K562 (cell line): ENCODE data around the gene ARHGAP15. TPM values are rescaled to one million over a fixed set of nuclear protein-coding genes. Genes with fewer than 3 reads are reported as not detected.

Experiments used
- ESRRB ChIP-seq: fragments of 250-450 bp; sonication (Bioruptor Pico); IDR thresholded peaks from 2 replicates; pipeline ENCODE4 v1.5.0; 2020; ENCODE audit warnings: mild to moderate bottlenecking, moderate library complexity, borderline replicate concordance
- POLR2H ChIP-seq: IDR thresholded peaks from 2 replicates; pipeline ENCODE4 v1.6.1; 2016; ENCODE audit warnings: missing genetic modification characterization, low read depth, mild to moderate bottlenecking, control low read depth, missing compliant biosample characterization, moderate library complexity
- RBFOX2 ChIP-seq: fragments of 200-400 bp; formaldehyde crosslinking; IDR thresholded peaks from 2 replicates; pipeline ENCODE4 v1.6.1; 2017; ENCODE audit warnings: low read depth, mild to moderate bottlenecking, low read length, moderate library complexity
- TAF1 ChIP-seq: IDR thresholded peaks from 2 replicates; pipeline ENCODE4 v1.6.1; 2011; ENCODE audit warnings: mild to moderate bottlenecking, low read length, moderate library complexity; ENCODE audit not compliant: insufficient read depth, control insufficient read depth, severe bottlenecking; ENCODE audit errors: extremely low read depth
- TSHZ1 ChIP-seq: fragments of 250-450 bp; sonication (Bioruptor Pico); IDR thresholded peaks from 2 replicates; pipeline ENCODE4 v1.4.0; 2020; ENCODE audit warnings: mild to moderate bottlenecking, moderate library complexity
- WHSC1 ChIP-seq: IDR thresholded peaks from one replicate; pipeline ENCODE4 v1.6.1; 2012; ENCODE audit warnings: low read length, control low read depth, inconsistent platforms
- ZNF507 ChIP-seq: conservative IDR thresholded peaks from 2 replicates; pipeline ENCODE4 v1.6.1; 2017; ENCODE audit warnings: missing genetic modification characterization, missing compliant biosample characterization
- ZNF561 ChIP-seq: fragments of 450-650 bp; formaldehyde crosslinking; conservative IDR thresholded peaks from 2 replicates; pipeline ENCODE4 v1.4.0; 2020; ENCODE audit warnings: mild to moderate bottlenecking, moderate library complexity
- polyA plus RNA-seq, 8 experiments: library from polyadenylated mRNA; depleted of rRNA in 4 of 8; stranded (reverse) in 5 of 8; unstranded in 3 of 8; fragments of >200 nt; fragmentation: Nextera tagmentation in 2 of 8; fragmentation: Illumina TruSeq in 1 of 8; extraction: Ambion mirVana in 2 of 8; extraction: Trizol in 1 of 8; gene quantifications; 2 replicates each; pipeline versions ENCODE4 v1.2.1 to v1.2.3, GENCODE V29; 2011 to 2014; ENCODE audit warnings: inconsistent platforms in 1 of 8, missing spikeins in 1 of 8
- total RNA-seq, 7 experiments: library from RNA; depleted of rRNA in 6 of 7; stranded (reverse); fragments of >200 nt in 6 of 7; fragmentation: Illumina TruSeq in 2 of 7; extraction: Trizol in 2 of 7; gene quantifications; 2 replicates each; pipeline versions ENCODE4 v1.2.1 to v1.2.3, GENCODE V29; 2011 to 2021; ENCODE audit warnings: low replicate concordance in 1 of 7
- TF ChIP-seq, protein P1 (sequence below): fragments of 250-450 bp; sonication (Bioruptor Pico); IDR thresholded peaks from 2 replicates; pipeline ENCODE4 v1.9.0; 2021; ENCODE audit warnings: mild to moderate bottlenecking, inconsistent platforms

The ARHGAP15 gene
- total and polyA plus RNA-seq, 9 of the 15 experiments (the other 6 are each of a cell fraction or from before 2014, with no cell fraction given) = 1.5 to 17.9 (median 7.9) TPM

DNA sequence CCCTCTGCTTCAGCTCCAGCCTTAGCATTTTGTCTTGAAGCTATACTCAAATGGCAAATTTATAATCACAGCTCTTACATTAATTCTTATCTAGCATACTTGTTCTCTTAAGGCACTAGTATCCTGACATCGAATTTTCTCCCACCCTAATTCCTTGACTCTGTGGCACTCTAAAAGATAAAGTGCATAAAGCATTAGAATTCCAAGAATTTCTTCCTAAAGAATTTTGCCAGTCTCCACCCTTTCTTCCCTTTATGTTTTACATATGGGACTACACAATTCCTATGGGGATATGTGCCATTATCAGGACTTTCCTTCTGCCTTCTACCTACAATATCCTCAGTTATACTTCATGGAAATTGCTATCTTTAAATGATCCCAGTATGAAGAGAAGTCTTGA lies 560.3 kb downstream of the ARHGAP15 start (continued):
- TF ChIP-seq TSHZ1 (CRISPR knock-in tag) = no peak
- no peak for TF ChIP-seq POLR2H (tag)
- TF ChIP-seq RBFOX2 = no peak
- no peak for TF ChIP-seq TAF1
- TF ChIP-seq ESRRB = no peak
- TF ChIP-seq, protein P1, sequence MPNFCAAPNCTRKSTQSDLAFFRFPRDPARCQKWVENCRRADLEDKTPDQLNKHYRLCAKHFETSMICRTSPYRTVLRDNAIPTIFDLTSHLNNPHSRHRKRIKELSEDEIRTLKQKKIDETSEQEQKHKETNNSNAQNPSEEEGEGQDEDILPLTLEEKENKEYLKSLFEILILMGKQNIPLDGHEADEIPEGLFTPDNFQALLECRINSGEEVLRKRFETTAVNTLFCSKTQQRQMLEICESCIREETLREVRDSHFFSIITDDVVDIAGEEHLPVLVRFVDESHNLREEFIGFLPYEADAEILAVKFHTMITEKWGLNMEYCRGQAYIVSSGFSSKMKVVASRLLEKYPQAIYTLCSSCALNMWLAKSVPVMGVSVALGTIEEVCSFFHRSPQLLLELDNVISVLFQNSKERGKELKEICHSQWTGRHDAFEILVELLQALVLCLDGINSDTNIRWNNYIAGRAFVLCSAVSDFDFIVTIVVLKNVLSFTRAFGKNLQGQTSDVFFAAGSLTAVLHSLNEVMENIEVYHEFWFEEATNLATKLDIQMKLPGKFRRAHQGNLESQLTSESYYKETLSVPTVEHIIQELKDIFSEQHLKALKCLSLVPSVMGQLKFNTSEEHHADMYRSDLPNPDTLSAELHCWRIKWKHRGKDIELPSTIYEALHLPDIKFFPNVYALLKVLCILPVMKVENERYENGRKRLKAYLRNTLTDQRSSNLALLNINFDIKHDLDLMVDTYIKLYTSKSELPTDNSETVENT (CRISPR knock-in tag) = no peak
- TF ChIP-seq ZNF561 (CRISPR knock-in tag) = no peak
- TF ChIP-seq WHSC1 = no peak
- TF ChIP-seq ZNF507 (tag) = no peak
